ENCODE results near the gene SLC35B3.
A peak's percentile ranks its signal among the peaks of the same experiment; 100 is the strongest.
"Not testable (repeated sequence)": the region's sequence is repeated elsewhere in the genome, so short reads cannot be mapped to it uniquely, and the experiment has no call there.

Gene SLC35B3

DNA sequence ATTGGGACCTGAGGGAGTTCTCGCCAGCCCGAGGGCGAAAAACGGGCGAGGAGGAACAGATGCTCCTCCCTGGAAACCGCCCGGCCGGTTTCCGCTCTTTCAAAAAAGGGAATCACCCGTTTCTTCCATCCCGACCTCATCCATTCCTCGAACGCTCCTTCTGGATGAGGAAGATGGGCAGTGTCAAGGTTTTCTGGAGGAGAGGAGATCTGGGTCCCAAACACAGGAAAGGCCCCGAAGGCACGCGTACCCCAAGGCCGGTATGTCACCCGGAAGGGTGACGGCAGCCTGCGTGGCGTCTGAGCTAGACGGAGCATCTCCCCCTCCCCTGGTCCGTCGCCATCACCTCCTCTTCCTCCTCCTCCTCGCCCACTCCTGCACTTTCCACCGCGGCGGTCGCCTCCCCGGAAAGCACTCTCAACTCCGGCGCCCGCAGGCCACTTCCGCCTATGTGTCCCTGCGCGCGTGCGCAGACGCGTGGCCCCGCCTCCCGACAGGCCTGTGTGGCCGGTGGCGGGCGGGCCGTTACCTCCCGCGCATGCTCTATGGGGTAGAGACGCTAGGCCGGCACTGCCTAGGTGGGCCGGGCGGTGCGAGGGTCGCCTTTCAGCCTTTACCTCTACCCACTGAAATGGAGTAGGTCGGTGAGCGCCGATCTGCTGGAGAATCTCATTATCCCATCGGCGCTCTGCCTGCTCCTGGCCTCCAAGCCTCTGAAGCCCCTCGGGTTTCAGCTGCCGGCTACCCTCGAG, at the start of gene SLC35B3:
TSS of gene SLC35B3 (minus strand) at position 453 of the 752 bp plus-strand sequence.
- peak; percentile 99 for DNase-seq

DNA sequence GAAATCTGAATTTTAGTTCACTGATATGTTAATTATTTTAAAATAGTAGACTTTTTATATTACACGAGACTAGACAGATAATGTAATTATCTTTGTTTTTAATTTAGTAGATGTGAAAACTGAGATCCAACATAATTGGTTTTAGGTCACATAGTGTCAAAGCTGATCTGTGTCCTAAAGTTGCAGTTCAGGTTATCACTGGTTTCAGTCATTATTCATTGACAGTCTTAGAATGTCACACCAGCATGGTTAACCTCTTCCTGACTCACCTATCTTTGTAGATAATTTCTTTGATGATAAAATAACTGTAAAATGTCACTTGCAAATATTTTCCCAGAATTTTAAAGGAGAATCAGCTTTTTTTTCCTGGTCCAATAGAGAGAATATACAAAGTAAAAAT, 48.3 kb upstream of the SLC35B3 start:
- DNase-seq: no peak

DNA sequence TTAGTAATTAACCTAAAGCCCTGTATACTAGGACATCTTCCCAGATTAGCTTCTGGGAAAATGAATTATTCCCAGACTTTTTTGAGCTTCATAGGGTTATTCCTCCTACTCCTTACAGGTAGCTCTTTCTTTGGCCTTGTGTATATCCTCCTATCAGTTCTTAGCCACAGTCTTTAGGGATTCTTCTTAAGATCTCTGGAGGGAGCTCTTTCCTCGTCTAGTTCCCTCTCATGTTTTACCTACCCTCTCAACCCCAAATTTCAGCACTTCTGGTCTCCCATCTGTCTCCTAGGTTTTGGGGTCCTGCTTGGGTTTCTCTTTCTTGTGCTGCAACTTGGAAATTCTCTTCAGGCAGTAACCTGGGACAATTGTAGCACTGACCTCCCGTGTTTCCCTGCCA, 46.4 kb upstream of the SLC35B3 start:
- DNase-seq: no peak

DNA sequence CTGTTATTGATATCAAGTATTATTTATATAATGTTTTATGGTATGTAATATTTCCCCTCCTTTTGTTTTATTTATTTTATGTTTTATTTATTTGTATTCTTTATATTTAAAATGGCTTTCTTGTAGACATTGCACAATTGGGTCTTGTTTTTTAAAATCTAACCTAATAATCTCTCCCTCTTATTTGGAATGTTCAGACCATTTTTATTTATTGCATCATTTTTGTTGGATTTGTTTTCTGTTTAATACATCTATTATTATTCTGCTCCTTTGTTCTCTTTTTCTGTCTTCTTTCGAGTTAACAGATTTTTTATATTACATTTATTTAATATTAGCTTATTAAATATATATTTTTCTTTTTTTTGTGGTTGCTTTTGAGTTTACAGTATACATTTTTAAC, 43.1 kb upstream of the SLC35B3 start:
- DNase-seq: no peak

DNA sequence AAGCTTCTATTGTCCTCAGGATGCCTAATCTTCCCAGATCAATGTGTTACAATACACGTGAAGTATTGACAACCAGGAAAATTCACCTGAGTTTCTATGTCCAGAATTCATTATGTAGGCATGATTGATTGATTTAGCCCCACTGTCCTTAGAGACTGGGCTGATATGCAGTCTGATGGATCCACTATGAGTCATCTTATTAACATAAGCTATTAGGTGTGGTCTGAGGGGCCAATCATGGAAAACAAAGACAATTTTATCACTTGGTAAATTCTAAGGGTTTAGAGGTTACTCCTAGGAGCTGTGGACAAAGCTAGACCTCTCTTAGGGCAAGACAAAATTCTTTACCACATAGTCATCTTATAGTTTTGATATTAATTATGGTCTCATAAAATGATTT, 41.3 kb upstream of the SLC35B3 start:
- DNase-seq: no peak

DNA sequence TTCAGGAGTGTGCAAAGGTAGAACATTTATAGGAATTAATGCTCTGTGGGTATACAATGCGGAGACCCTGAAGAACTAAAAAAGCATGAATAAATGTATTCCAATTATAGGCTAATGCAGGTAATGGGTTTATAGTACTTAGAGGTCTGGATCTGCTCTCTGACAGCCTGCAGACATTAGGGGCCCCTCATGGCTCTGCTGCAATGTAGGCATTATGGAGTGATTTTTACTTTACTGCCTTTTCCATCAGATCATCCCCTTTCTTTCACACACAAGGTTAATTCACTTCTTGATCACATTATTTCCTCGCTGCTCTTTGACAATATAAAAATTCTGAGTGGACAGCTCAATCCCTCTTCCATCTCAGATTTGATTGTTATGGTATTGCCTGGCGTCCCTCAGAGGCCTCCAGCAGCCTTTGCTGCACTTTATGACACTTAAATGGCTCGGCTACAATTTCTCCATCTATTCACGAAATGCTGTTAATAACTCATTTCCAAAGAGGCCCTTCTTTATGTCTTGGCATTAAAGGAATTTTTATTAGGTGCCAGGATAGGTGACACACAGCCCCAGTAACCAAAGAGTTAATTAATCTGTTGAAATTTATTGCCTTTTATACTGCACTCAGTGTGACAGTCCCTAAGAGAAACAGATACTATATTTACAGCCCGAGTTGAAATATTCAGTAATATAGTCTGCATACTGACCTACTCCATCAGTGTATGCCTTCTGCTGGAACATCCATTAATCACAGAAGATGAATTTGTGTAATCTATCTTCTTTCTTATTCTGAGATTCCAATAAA, 33.4 kb upstream of the SLC35B3 start:
- no peak for DNase-seq

DNA sequence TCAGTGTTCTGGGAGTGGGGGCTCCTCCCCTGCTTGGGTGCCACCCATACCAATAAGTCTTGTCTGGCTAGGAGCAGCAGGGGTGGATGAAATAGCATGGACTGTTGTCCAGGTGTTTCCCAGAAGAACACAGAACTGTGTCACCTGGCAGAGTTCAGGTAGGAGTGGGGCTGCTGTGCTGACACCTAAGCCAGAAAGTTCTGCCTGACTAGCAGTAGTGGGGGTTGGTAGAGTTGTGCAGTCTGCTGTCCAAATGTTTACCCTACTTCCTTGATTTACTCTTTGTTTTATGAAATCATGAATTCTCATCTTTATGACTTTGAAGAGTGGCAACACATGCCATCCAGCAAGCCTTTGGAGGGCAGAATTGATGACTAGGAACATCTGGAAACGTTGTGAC, 27.3 kb upstream of the SLC35B3 start:
- DNase-seq: no peak

DNA sequence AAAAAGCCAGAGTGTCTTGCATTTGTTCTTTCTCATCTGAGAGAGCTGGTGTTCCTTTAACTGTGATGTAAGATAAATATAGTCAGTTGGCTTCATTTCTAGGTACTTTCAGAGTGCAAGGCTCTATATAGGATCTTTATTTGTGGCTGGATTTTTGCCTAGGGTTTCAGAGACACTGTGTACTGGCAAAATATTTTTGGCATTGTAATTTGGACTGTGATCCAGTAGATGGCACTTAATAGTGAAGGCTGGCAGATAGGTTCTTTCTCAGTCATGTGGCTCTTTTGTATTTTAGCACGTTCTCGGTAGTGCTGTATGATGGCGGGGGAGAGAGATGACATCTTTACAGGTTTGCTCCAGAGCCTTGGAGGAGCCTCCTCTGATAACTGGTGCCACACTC, 26.8 kb upstream of the SLC35B3 start:
- DNase-seq: no peak

DNA sequence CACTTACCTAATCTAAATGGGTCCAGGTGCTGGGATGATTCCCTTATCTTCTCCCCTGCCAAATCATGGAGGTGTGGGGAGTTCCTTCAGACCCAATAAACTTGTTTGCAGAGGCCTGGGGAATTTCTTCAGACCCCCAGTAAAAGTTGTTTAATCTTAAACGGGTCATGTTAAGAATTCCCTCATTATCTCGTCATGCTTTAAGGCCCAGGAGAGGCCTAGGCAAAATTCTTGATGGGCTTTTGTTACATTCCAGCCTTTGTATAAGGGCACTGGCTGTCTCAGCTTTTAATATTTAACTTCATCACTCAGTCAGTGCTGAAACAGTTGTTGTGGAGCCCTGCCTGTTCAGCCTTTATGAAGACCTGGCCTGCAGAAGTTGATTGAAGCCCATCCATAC, 11.0 kb upstream of the SLC35B3 start:
- no peak for DNase-seq

DNA sequence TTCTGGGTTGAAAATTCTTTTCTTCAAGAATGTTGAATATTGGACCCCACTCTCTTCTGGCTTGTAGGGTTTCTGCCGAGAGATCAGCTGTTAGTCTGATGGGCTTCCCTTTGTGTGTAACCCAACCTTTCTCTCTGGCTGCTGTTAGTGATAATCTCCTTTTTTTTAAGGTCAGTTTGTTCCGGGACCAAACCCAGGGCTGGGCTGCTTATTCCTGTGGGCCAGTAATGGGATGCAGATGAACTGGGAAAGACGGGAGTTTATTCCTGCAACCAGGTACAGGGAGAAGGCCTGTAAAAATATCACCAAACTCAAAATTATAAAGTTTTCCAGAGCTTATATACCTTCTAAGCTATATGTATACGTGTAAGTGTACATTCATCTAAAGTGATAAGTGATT, 10.6 kb upstream of the SLC35B3 start:
- not testable (repeated sequence) for DNase-seq

DNA sequence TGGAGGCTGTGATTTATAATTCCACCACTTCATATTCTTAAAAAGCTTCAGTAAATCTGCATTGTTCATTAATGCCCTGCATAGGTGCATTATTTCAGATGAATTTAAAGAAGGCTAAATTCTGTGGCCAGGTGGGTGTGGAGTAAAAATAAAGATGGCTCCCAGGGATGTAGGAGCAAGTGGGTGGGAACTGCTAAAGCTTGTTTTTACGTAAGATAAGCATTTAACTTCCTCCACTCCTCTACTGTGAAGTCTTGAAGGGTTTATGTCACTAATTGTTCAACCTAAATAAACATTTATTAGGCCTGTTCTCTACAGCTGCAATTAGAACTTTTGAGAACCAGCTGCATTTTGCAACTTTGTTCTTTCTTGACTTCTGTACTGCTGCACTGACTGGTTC, 6.8 kb upstream of the SLC35B3 start:
- DNase-seq: no peak

DNA sequence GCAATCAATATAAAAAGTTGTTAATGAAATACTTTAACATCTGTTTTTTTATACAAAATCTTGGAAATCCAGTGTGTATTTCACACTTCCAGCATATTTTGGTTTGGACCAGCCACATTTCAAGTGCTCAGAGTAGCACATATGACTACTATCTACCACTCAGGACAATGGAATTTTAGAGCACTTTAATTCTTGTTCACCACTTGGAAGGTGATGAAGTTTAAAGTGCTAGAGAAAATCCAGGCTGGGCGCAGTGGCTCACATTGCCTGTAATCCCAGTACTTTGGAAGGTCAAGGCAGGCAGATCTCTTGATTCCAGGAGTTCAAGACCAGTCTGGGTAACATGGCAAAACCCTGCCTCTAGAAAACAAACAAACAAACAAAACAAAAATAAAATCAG, 6.1 kb upstream of the SLC35B3 start:
- no peak for DNase-seq

DNA sequence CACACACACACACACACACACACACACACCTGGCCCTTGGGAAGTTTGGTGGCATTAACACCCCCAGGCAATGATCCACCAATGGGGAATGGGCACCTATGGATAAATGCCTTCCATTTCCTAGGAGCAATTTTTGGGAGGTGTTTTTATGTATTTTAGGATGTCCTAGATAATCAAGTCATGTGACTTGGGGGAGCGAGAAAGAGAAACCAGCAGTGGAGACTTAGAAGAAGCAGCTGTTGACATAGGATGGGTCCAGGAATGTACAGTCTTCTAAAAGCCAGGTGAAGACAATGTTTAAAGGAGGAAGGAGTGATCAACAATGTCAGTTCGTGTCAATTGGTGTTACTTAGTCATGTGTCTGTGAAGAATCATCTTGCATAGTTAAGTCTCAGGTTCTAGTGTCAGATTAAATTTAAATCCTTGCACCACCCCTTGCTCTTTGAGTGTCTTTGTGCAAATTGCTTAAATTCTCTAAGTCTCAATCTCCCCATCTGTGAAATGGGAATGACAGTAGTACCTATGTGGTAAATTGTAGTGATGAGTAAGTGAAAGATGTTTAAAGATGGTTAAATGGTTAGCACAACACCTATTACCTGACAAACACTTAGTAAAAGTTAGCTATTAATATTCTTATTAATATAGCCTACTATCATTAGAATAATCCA, 4.4 kb upstream of the SLC35B3 start:
- DNase-seq: no peak

DNA sequence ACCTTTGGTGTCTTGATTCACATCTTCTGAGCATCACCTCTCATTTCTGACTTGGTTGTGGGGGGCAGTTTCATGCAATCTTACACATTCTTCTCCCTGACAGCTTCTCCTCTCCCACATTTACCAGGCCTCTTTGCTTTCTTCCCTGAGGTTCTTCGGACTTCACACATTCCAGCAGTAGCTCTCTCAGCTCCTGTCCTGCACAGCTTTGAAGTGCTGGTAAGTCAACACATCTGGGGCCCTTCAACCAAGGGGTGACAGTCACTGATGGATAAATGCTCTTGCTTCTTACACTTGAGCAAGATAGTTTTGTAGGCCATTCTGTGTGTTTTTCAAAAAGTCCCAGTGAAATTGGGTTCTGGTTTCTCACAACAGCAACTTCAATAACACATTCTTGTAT, 2.5 kb upstream of the SLC35B3 start:
- no peak for DNase-seq

DNA sequence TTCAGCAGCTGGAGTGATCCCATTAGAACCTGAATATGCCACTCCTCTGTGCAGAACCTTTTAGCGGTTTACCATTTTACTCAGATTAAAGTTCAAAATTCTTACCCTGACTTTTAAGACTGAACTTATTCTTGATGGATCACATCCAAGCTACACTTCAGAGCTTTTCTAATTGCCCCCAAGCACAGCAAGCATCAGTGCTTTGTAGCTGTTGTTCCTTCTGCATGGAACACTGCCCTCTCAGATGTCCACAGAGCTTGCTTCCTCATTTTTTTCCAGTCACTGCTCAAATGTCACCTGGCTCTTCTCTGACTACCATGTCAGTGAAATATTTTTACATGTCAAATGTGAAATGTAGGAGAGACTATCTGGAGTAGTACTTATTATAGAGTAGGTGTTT, 1.6 kb upstream of the SLC35B3 start:
- DNase-seq: no peak

DNA sequence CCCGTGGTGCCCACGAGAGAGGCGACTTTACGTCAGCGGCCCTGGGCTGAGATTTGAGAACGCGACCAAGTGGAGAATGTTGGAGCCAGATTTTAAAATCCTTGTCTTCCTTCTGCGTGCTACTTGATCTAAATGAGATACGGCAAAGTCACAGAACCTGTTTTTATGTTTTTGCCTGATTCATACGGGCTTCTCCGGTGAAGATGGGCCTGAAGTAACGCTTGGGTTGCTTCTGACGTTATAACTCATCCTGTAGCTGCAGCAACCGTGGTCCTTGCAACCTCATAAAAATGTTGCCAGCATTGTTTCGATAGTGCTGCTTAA, 462 bp upstream of the SLC35B3 start:
- no peak for DNase-seq

DNA sequence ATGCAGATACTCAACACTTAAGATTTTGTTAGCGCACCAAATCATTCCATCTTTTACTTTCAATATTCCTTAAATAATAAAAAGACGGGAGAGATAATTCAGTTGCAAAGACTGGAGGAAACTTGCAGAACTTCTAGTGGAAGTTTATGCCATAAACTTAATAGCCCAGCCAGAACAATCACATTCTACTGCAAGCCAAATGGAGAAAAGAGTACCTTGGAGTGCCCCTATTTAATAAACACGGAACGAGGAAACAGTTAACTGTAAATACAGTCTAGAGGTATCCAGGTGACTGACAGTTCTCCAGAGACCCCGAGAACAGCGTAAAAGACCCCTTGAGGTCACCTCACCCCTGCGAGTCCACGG, 635 bp downstream of the SLC35B3 start:
- no peak for DNase-seq

DNA sequence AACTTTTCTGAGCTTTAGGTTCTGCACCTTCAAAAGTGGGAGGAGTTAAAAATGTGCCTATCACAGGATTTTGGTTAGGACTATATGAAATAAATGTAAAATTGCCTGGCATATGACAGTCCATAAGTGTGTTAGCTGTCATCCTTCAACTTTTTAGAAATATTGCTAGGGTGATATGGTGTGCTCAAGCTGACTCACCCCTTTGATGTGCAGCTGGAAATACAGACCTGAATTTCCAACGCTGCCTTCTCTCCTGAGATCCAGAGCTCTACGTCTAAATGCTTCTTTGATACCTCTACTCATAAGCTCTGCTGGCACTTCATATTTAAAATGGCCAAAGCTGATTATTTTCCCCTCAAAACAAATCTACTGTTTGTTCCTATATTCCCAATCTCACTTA, 2.7 kb downstream of the SLC35B3 start:
- no peak for DNase-seq

DNA sequence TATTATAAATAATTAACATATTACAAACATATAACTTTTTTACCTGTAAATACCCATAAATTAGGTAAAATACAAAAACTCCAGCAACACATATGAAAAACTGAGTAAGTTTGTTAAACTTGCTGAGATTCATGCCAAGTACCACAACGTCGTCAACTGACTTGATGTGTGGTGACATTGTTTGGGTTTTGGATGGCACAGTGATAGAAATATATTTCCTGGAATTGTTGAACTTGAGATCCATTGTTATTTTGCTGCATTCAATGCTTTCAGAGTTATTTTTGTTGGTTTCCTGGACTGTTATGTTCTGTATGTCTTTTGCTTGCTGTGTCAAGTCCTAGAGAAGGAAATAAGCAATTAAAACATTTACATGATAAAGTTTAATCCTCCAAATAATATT, 5.5 kb downstream of the SLC35B3 start:
- DNase-seq: no peak

DNA sequence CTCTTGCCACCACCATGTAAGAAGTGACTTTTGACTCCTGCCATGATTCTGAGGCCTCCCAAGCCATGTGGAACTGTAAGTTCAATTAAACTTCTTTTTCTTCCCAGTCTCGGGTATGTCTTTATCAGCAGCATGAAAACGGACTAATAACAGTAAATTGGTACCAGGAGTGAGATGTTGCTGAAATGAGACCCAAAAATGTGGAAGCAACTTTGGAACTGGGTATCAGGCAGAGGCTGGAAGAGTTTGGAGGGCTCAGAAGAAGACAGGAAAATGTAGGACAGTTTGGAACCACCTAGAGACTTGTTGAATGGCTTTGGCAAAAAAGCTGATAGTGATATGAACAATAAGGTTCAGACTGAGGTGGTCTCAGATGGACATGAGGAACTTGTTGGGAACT, 8.8 kb downstream of the SLC35B3 start:
- DNase-seq: not testable (repeated sequence)

DNA sequence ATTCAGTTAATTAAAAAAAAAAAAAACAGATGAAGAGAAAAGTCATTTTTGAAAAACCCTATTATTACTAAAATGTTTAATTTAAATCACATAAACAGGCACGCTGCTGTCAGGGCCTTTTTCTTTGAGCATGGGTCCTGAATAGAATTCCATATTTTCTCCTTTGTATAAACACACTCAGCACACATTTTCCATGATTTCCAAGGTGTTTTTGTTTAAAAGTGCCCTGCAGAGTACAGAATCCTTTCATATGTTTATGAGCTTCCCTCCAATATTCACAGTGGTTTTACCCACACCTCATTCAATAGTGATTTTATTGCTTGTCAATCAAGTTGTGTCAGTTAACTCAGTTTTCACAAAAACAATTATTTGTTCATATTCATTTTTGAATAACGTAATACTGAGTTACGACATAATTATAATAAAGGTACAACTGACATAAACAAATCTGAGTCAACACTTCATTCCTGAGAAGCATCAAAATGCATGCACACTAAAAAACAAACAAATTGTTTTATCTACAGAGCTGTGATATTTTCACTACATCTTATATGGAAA, 15.2 kb downstream of the SLC35B3 start:
- DNase-seq: no peak

DNA sequence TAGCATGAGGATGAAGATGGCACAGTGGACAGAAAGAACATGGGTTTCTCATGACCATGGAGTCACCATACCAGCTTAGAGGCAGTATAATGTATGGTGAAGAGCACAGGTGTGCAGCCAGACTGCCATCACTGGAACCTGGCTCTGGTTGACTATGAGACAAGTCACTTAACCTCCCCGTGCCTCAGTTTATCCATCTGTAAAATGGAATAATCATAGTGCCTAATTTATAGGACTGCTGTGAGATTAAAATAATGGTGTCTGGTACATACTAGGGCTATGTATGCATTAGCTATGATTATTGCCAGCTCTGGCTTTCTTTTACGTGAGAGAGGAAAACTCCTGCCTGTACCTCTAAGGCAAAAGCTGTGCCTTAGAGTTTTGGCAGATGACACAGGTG, 19.4 kb downstream of the SLC35B3 start:
- DNase-seq: no peak

DNA sequence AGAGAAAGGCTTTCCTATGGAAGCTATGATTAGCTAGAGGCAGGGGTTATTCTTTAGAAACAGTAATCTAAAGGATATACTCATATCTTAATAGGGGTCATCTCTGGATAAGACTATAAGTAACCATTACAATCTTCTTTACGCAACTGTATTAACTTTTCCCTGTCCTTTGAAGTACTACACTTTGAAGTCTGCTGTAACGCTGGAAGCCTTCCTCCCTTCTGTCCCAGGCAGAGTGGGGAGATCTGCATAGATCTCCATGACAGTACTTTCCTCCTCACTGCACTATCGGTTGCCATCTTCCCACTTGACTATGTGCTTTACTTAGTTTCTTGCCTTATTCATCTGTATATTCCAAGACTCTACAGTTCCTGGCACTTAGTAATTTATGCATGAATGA, 20.1 kb downstream of the SLC35B3 start:
- no peak for DNase-seq

DNA sequence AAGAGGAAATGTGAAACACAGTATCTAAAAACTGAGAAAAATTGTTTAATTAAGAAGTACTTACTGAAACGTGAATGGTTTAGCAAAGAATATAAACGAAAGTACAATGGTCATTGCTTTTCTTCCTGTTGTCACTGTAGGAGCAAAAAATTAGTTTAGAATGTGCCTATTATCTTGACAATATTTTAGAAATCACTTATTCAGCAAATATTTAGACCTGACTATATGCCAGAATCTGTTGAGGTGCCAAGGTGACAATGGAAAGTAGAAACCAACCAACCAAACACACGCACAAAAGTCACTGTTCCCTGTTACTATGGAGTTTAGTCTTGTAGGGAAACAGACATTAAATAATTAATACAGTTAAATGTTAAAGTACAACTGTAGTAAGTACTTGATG, 20.5 kb downstream of the SLC35B3 start:
- DNase-seq: no peak

Data from activated naive CD4-positive, alpha-beta T cell treated with anti-CD3 and anti-CD28 coated beads, Interleukin-2, amount 50 U/mL, for 16 hours (primary cell).